Skin epidermis (tissue), 12 donors: ENCODE data around the gene JPT2.
"Not testable (repeated sequence)": the region's sequence is repeated elsewhere in the genome, so short reads cannot be mapped to it uniquely, and the experiment has no call there.

ENCODE experiments used
- H3K27ac ChIP-seq, 21 experiments: fragments of 200-600 bp; sonication (generic) in 11 of 21; one replicate each; pipeline ENCODE4 v1.5.0; 2020; ENCODE audit warnings: mild to moderate bottlenecking in 3 of 21, inconsistent platforms in 2 of 21, moderate library complexity in 2 of 21
- H3K4me3 ChIP-seq, 7 experiments: fragments of 200-600 bp; sonication (generic) in 2 of 7; one replicate each; pipeline ENCODE4 v1.5.0; 2020; ENCODE audit warnings: inconsistent platforms in 2 of 7, mild to moderate bottlenecking in 2 of 7, moderate library complexity in 1 of 7

Gene JPT2

GRCh38 chr16:1726661-1727502 is 48.8 kb downstream of the JPT2 start:
- no peak overlapping the region for H3K27ac ChIP-seq

GRCh38 chr16:1727651-1728624 is 49.9 kb downstream of the JPT2 start:
- H3K27ac ChIP-seq: no peak overlapping the region
- no peak overlapping the region for H3K4me3 ChIP-seq

More at GRCh38 chr16:1726661-1727502, 48.8 kb downstream of the JPT2 start:
- no peak overlapping the region for H3K4me3 ChIP-seq

GRCh38 chr16:1729026-1729425 is 50.9 kb downstream of the JPT2 start:
- no peak overlapping the region for H3K27ac ChIP-seq

GRCh38 chr16:1729445-1729844 is 51.4 kb downstream of the JPT2 start:
- Histone ChIP-seq H3K4me3 (no peak overlapping the region), H3K27ac (no peak overlapping the region)

More at GRCh38 chr16:1729026-1729425, 50.9 kb downstream of the JPT2 start:
- no peak overlapping the region for H3K4me3 ChIP-seq

- Histone ChIP-seq H3K4me3 (no peak overlapping the region), H3K27ac (peak overlapping the region in 1 of 21 experiments; percentile 2)
Observed at GRCh38 chr16:1731073-1731472, 53.0 kb downstream of the JPT2 start.

- H3K27ac ChIP-seq: peak overlapping the region in 2 of 21 experiments; percentile 1 to 50
- no peak overlapping the region for H3K4me3 ChIP-seq
Observed at GRCh38 chr16:1731603-1732002, 53.5 kb downstream of the JPT2 start.

- H3K27ac ChIP-seq: peak overlapping the region in 2 of 21 experiments; percentile 1 to 50
- no peak overlapping the region for H3K4me3 ChIP-seq
Observed at GRCh38 chr16:1732071-1732470, 54.0 kb downstream of the JPT2 start.

- H3K4me3 ChIP-seq: not testable (repeated sequence)
- peak overlapping the region in 1 of 21 experiments; percentile 6 for H3K27ac ChIP-seq
Observed at GRCh38 chr16:1732551-1732987, 54.5 kb downstream of the JPT2 start.

- H3K27ac ChIP-seq: no peak overlapping the region
- no peak overlapping the region for H3K4me3 ChIP-seq
Observed at GRCh38 chr16:1734123-1734522, 56.0 kb downstream of the JPT2 start.

- H3K27ac ChIP-seq: no peak overlapping the region
- no peak overlapping the region for H3K4me3 ChIP-seq
Observed at GRCh38 chr16:1734816-1735215, 56.7 kb downstream of the JPT2 start.

- Histone ChIP-seq H3K27ac (no peak overlapping the region), H3K4me3 (no peak overlapping the region)
Observed at GRCh38 chr16:1740234-1740633, 62.2 kb downstream of the JPT2 start.

- Histone ChIP-seq H3K27ac (no peak overlapping the region), H3K4me3 (no peak overlapping the region)
Observed at GRCh38 chr16:1740781-1741490, 62.9 kb downstream of the JPT2 start.

GRCh38 chr16:1741553-1742165 is 63.6 kb downstream of the JPT2 start:
- no peak overlapping the region for H3K27ac ChIP-seq

GRCh38 chr16:1743376-1744337 is 65.6 kb downstream of the JPT2 start:
- H3K27ac ChIP-seq: peak overlapping the region in 4 of 21 experiments; percentile 2 to 35 (median 17)

More at GRCh38 chr16:1741553-1742165, 63.6 kb downstream of the JPT2 start:
- no peak overlapping the region for H3K4me3 ChIP-seq

GRCh38 chr16:1744338-1744840 is 66.3 kb downstream of the JPT2 start:
- Histone ChIP-seq H3K4me3 (no peak overlapping the region), H3K27ac (peak overlapping the region in 4 of 21 experiments; percentile 2 to 55 (median 31))

More at GRCh38 chr16:1743376-1744337, 65.6 kb downstream of the JPT2 start:
- H3K4me3 ChIP-seq: no peak overlapping the region

- Histone ChIP-seq H3K4me3 (no peak overlapping the region), H3K27ac (peak overlapping the region in 4 of 21 experiments; percentile 11 to 68 (median 36))
Observed at GRCh38 chr16:1745181-1745899, 67.3 kb downstream of the JPT2 start.
